PC-3 (cell line): ENCODE results near the gene PCP4.

Source experiments
- CTCF ChIP-seq: fragments of 300-600 bp; sonication (generic); conservative IDR thresholded peaks from 2 replicates; pipeline ENCODE4 v1.5.1; 2017; ENCODE audit warnings: antibody characterized with exemption, low read depth, mild to moderate bottlenecking, low read length
- EZH2phosphoT487 ChIP-seq: fragments of 300-600 bp; sonication (generic); IDR thresholded peaks from 2 replicates; pipeline ENCODE4 v1.6.1; 2018; ENCODE audit warnings: mild to moderate bottlenecking, antibody characterized with exemption, low read length, borderline replicate concordance

DNA sequence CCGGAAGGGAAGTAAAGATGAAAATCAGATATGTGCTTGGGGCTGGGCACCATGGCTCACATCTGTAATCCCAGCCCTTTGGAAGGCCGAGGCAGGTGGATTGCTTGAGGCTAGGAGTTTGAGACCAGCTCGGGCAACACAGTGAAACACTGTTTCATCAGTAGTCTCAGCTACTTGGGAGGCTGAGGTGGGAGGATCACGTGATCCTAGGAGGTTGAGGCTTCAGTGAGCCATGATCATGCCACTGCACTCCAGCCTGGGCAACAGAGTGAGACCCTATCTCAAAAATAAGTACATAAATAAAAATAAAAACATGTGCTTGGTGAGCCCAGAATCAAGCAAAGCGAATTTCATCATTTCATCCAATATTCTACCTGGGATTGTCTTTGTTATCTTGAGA lies 23.3 kb upstream of the PCP4 start:
- TF ChIP-seq CTCF (no peak), EZH2phosphoT487 (no peak)
